HT-29 (cell line): Measurements from ENCODE around the gene NCS1. TPM values are rescaled to one million over a fixed set of nuclear protein-coding genes. Genes with fewer than 3 reads are reported as not detected.

ENCODE experiments used
- DNase-seq: peaks from one replicate; pipeline ENCODE4 v3.0.0-alpha.2; 2015; ENCODE audit warnings: low spot score
- total RNA-seq: library from RNA; depleted of rRNA; stranded (reverse); fragments of >200 nt; shearing (Covaris generic); gene quantifications from 2 replicates; pipeline ENCODE4 v1.2.3, GENCODE V29; 2014

NCS1 gene
- total RNA-seq, 1 experiment from 2014 or later: 6.9 TPM

GRCh38 chr9:130147198-130147597 lies 25.0 kb upstream of the NCS1 start:
- DNase-seq: no peak

GRCh38 chr9:130147910-130148309 lies 24.3 kb upstream of the NCS1 start:
- DNase-seq: no peak

- DNase-seq: no peak
Measured at GRCh38 chr9:130149031-130149430, 23.2 kb upstream of the NCS1 start.

GRCh38 chr9:130149654-130150286 lies 22.4 kb upstream of the NCS1 start:
- no peak for DNase-seq

GRCh38 chr9:130150779-130151382 lies 21.3 kb upstream of the NCS1 start:
- no peak for DNase-seq

GRCh38 chr9:130154816-130155215 lies 17.4 kb upstream of the NCS1 start:
- DNase-seq: no peak

- no peak for DNase-seq
Measured at GRCh38 chr9:130155647-130156046, 16.6 kb upstream of the NCS1 start.

- DNase-seq: peak; percentile 44
Measured at GRCh38 chr9:130156672-130157071, 15.5 kb upstream of the NCS1 start.

- DNase-seq: no peak
Measured at GRCh38 chr9:130157079-130157478, 15.1 kb upstream of the NCS1 start.

- DNase-seq: no peak
Measured at GRCh38 chr9:130158001-130158400, 14.2 kb upstream of the NCS1 start.

GRCh38 chr9:130159057-130159456 lies 13.1 kb upstream of the NCS1 start:
- no peak for DNase-seq

GRCh38 chr9:130159915-130160670 lies 12.1 kb upstream of the NCS1 start:
- no peak for DNase-seq

GRCh38 chr9:130160862-130161470 lies 11.2 kb upstream of the NCS1 start:
- DNase-seq: no peak

- no peak for DNase-seq
Measured at GRCh38 chr9:130165579-130165978, 6.6 kb upstream of the NCS1 start.

GRCh38 chr9:130166399-130166798 lies 5.8 kb upstream of the NCS1 start:
- DNase-seq: no peak

GRCh38 chr9:130167927-130168326 lies 4.3 kb upstream of the NCS1 start:
- DNase-seq: no peak

GRCh38 chr9:130171226-130172148 lies 717 bp upstream of the NCS1 start:
- DNase-seq: no peak

- DNase-seq: no peak
Measured at GRCh38 chr9:130172858-130173665, 858 bp downstream of the NCS1 start.

GRCh38 chr9:130173666-130173983 lies 1.4 kb downstream of the NCS1 start:
- no peak for DNase-seq

- no peak for DNase-seq
Measured at GRCh38 chr9:130174025-130174424, 1.8 kb downstream of the NCS1 start.

GRCh38 chr9:130174920-130175321 lies 2.7 kb downstream of the NCS1 start:
- no peak for DNase-seq
